Activated CD8-positive, alpha-beta T cell treated with anti-CD3 and anti-CD28 coated beads for 36 hours (primary cell): Measurements from ENCODE around the gene IL4R. TPM values are rescaled to one million over a fixed set of nuclear protein-coding genes. Genes with fewer than 3 reads are reported as not detected.
A peak's percentile ranks its signal among the peaks of the same experiment; 100 is the strongest.

Experiments
- ATAC-seq: fragments of 200-7000 bp; cut with Tn5 transposase; one replicate; pipeline ENCODE4 v1.10.0; 2021; ENCODE audit warnings: mild to moderate bottlenecking, moderate library complexity
- CTCF ChIA-PET: fragments of 350-600 bp; sonication (Branson Sonifier 250); formaldehyde crosslinking; loops from one replicate; lab custom pipeline; 2021; ENCODE audit warnings: antibody characterized with exemption; lab: Charles Lee
- POLR2A ChIA-PET: fragments of 350-600 bp; sonication (Branson Sonifier 250); formaldehyde crosslinking; loops from one replicate; lab custom pipeline; 2021; ENCODE audit warnings: antibody characterized with exemption; lab: Charles Lee
- DNase-seq: peaks from one replicate; pipeline ENCODE4 v3.0.0-alpha.2; 2020
- H3K27ac Mint-ChIP-seq: one replicate; pipeline ENCODE4 v1.8.0; 2021; ENCODE audit warnings: mild to moderate bottlenecking, mixed read lengths
- H3K27me3 Mint-ChIP-seq: one replicate; pipeline ENCODE4 v1.8.0; 2021; ENCODE audit warnings: mixed read lengths
- H3K36me3 Mint-ChIP-seq: one replicate; pipeline ENCODE4 v1.8.0; 2021; ENCODE audit warnings: low read depth, mixed read lengths
- H3K4me1 Mint-ChIP-seq: one replicate; pipeline ENCODE4 v1.8.0; 2021; ENCODE audit warnings: low read depth, mixed read lengths
- H3K4me3 Mint-ChIP-seq: one replicate; pipeline ENCODE4 v1.8.0; 2021; ENCODE audit warnings: mild to moderate bottlenecking, moderate library complexity, mixed read lengths
- H3K9me3 Mint-ChIP-seq: one replicate; pipeline ENCODE4 v1.8.0; 2021; ENCODE audit warnings: mixed read lengths
- intact Hi-C: fragments of 100-400 bp; cut with micrococcal nuclease; formaldehyde crosslinking; loops from one replicate; pipeline ENCODE4 v1.10.0; 2022
- total RNA-seq, 2 experiments: library from RNA; stranded (reverse); gene quantifications; one replicate each; pipeline ENCODE4 v1.2.3, GENCODE V29; 2021
- TF ChIP-seq, protein P1 (sequence below): fragments of 200-600 bp; IDR thresholded peaks from one replicate; pipeline ENCODE4 v1.8.0; 2022; ENCODE audit warnings: antibody characterized with exemption, mild to moderate bottlenecking

The IL4R gene
- total RNA-seq, 2 experiments from 2014 or later: 236 to 245 TPM

- ChIA-PET CTCF (interaction anchor here (0.6 to 1.7 kb wide), 5 partner anchors 9 to 92 kb away, joined by 3 to 7 read pairs (median 6); no protein-coding TSS in a partner anchor), POLR2A (interaction anchor here (0.7 to 1.5 kb wide), 11 partner anchors 9 to 141 kb away, joined by 3 to 11 read pairs (median 3); no protein-coding TSS in a partner anchor)
- DNase-seq (no peak), ATAC-seq (no peak)
- Mint-ChIP-seq H3K9me3 (peaks cover 1% of the 10 kb centered on the region), H3K4me1 (peaks cover 20% of the 10 kb centered on the region), H3K36me3 (peaks cover 35% of the 10 kb centered on the region), H3K27ac (peak overlapping the region; percentile 91), H3K4me3 (peak overlapping the region; percentile 89), H3K27me3 (no peaks in the 10 kb centered on the region)
- intact Hi-C loops: no loop called here
- TF ChIP-seq, protein P1, sequence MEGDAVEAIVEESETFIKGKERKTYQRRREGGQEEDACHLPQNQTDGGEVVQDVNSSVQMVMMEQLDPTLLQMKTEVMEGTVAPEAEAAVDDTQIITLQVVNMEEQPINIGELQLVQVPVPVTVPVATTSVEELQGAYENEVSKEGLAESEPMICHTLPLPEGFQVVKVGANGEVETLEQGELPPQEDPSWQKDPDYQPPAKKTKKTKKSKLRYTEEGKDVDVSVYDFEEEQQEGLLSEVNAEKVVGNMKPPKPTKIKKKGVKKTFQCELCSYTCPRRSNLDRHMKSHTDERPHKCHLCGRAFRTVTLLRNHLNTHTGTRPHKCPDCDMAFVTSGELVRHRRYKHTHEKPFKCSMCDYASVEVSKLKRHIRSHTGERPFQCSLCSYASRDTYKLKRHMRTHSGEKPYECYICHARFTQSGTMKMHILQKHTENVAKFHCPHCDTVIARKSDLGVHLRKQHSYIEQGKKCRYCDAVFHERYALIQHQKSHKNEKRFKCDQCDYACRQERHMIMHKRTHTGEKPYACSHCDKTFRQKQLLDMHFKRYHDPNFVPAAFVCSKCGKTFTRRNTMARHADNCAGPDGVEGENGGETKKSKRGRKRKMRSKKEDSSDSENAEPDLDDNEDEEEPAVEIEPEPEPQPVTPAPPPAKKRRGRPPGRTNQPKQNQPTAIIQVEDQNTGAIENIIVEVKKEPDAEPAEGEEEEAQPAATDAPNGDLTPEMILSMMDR: no peak
These were observed 973 bp upstream of the IL4R start for GRCh38 chr16:27312580-27313421.

DNA sequence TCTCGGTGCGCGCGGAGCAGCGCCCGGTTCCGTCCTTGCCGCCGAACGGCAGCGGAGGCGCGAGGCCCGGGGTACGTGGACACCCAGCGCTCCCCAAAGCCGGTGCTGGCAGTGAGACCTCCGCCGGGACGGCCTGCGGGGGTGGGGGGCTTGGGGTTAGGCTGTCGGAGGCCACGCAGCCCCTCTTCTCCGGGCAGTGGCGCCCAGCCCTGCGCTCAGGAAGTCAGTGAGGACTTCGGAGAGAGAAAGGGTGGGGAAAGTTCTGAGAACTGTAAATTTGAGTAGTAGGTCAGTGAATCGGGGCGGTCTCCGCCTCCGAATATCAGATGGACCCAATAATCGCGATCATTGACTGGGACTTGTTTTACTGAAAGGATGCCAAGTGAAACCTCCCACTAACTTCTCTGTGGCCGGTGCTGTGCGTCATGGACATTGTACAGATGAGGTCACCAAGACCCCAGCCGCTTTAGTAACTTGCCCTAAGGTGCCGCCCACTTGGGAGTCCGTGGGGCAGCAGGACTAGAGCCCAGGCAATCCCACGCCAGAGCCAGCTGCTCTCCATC, 468 bp downstream of the IL4R start:
- Mint-ChIP-seq H3K27ac (peak overlapping the region; percentile 98), H3K9me3 (no peaks in the 10 kb centered on the region), H3K36me3 (peaks cover 50% of the 10 kb centered on the region), H3K4me1 (peaks cover 32% of the 10 kb centered on the region), H3K27me3 (no peaks in the 10 kb centered on the region), H3K4me3 (peak overlapping the region; percentile 89)
- ATAC-seq (peak; percentile 37), DNase-seq (peak; percentile 92)
- POLR2A ChIA-PET: interaction anchor here (0.7 to 13.3 kb wide), 7 partner anchors 11 to 90 kb away, joined by 3 to 257 read pairs (median 68); partner anchors contain the start of genes IL21R and NSMCE1
- TF ChIP-seq, protein P1: no peak
- intact Hi-C loops: no loop called here
- CTCF ChIA-PET: interaction anchor here (9.7 kb wide), 1 partner anchor 80 kb away, joined by 203 read pairs; no protein-coding TSS in a partner anchor

- ATAC-seq: no peak
- peaks cover 39% of the 10 kb centered on the region for H3K4me1 Mint-ChIP-seq
- POLR2A ChIA-PET: interaction anchor here (0.7 to 13.3 kb wide), 13 partner anchors 12 to 115 kb away, joined by 3 to 257 read pairs (median 29); partner anchors contain the start of genes IL21R and NSMCE1
- DNase-seq: no peak
- no peaks in the 10 kb centered on the region for H3K27me3 Mint-ChIP-seq
- H3K4me3 Mint-ChIP-seq: peak overlapping the region; percentile 89
- H3K27ac Mint-ChIP-seq: peak overlapping the region; percentile 98
- intact Hi-C loops: loop anchor here (1.0 to 5.0 kb wide), 2 partner anchors 43 to 78 kb away; no protein-coding TSS in a partner anchor
- TF ChIP-seq, protein P1: no peak
- CTCF ChIA-PET: interaction anchor here (1.0 to 9.7 kb wide), 6 partner anchors 41 to 160 kb away, joined by 3 to 203 read pairs (median 8); no protein-coding TSS in a partner anchor
- no peaks in the 10 kb centered on the region for H3K9me3 Mint-ChIP-seq
- peaks cover 57% of the 10 kb centered on the region for H3K36me3 Mint-ChIP-seq
These were observed 1.2 kb downstream of the IL4R start for GRCh38 chr16:27314986-27315332.

DNA sequence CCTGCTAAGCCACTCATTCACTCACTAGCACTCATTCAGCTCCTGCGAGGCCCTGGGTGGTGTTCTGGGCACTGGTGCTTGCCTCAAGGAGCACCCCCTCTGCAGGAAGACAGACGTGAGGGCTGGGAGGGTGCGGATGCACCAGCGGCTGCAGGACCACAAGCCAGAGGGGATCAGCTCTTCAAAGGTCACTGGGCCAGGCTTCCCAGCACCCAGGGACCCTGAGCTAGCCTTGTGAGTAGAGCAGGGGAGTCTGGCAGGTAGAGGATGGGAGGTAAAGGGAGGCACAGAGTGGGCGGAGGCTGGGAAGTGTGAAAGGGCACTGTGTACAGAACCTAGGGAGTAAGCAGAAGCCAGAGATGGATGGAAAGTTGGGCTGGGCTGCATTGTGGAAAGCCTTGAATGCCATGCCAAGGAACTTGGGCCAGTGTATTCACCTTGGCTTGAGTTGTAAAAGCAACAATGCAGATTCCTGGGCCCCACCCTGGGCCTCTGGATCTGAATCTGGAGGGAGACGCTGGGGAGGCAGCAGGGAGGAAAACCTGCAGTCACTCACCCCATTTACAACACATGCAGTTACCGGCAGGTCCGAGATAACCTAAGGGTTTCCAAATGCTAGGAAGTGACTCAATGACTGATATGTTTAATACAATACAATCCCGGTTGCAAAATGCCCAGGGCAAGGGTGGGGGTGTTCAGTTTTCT, 1.7 kb downstream of the IL4R start:
- intact Hi-C loops: loop anchor here (1.0 to 5.0 kb wide), 2 partner anchors 43 to 78 kb away; no protein-coding TSS in a partner anchor
- Mint-ChIP-seq H3K36me3 (peaks cover 61% of the 10 kb centered on the region), H3K27me3 (no peaks in the 10 kb centered on the region), H3K4me1 (peaks cover 43% of the 10 kb centered on the region), H3K4me3 (peak overlapping the region; percentile 89), H3K27ac (peak overlapping the region; percentile 98), H3K9me3 (no peaks in the 10 kb centered on the region)
- ChIA-PET POLR2A (interaction anchor here (0.7 to 13.3 kb wide), 15 partner anchors 12 to 116 kb away, joined by 3 to 257 read pairs (median 26); partner anchors contain the start of genes IL21R and NSMCE1), CTCF (interaction anchor here (0.9 to 9.7 kb wide), 8 partner anchors 42 to 161 kb away, joined by 3 to 203 read pairs (median 6); no protein-coding TSS in a partner anchor)
- peak; percentile 31 for ATAC-seq
- DNase-seq: peak; percentile 82
- TF ChIP-seq, protein P1: peak; percentile 38
